GM12865 (cell line): ENCODE measurements around the gene TMEM131L.
"Not testable (repeated sequence)": the region's sequence is repeated elsewhere in the genome, so short reads cannot be mapped to it uniquely, and the experiment has no call there.

Experiments used
- DNase-seq: peaks from one replicate; pipeline ENCODE4 v3.0.0; 2010; ENCODE audit warnings: low read depth
- H3K4me3 ChIP-seq: 2 replicates; pipeline ENCODE4 v1.5.1; 2011; ENCODE audit warnings: mild to moderate bottlenecking, low read depth, low read length, control low read depth
- CTCF ChIP-seq: IDR thresholded peaks from 2 replicates; pipeline ENCODE4 v1.5.1; 2011; ENCODE audit warnings: low read length, control low read depth, low read depth, inconsistent platforms; ENCODE audit not compliant: insufficient read depth; ENCODE audit errors: missing control alignments

TMEM131L gene

DNA sequence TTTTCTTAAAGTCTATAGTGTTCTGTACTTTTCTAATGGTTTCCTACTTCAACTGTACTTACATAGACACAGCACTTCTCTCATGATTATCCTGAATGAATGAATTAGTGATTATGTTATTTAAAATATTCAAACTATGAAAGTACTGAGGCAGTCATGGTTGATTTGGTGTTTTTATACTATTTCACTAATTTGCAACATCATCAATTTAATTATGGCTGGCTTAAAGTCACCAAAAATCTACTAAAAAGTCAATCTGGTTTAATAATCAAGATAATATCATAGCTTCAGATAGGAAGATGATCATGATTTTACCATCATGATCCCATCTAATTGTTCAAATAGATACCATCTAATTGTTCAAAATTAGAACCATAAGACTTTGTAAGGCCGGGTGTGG is 16.8 kb upstream of the TMEM131L start:
- no peak for DNase-seq
- no peak overlapping the region for H3K4me3 ChIP-seq
- TF ChIP-seq CTCF = no peak

DNA sequence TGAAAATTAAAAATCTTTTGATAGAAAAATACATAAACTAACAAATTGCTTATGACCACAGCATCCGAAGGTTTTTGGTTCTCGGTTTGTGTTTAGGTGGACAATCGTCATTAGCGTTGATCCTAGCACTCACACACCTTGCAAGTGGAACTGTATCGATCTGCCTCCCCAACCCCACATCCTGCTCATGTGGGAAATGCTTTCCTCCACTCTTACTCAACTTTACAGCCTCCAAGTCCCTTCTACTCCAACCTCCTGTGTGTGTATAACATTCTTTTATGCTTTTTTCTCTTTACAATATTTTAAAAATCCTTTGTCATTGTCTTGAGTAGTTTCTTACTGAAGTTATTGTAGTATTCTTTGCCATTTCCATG is 15.6 kb upstream of the TMEM131L start:
- DNase-seq = no peak
- TF ChIP-seq CTCF = no peak
- H3K4me3 ChIP-seq = no peak overlapping the region

DNA sequence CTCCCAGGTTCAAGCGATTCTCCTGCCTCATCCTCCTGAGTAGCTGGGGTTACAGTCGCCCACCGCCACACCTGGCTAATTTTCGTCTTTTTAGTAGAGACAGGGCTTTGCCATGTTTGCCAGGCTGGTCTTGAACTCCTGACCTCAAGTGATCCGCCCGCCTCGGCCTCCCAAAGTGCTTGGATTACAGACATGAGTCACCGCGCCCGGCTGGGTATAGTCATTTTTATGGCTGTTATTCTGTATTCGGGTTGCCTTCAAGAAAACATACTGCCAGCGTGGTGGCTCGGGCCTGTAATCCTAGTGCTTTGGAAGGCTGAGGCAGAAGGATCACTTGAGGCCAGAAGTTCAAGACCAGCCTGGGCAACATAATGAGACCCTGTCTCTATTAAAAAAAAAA is 15.0 kb upstream of the TMEM131L start:
- not testable (repeated sequence) for DNase-seq, H3K4me3 ChIP-seq

GRCh38 chr4:153451911-153452657 is 14.1 kb upstream of the TMEM131L start:
- no peak for TF ChIP-seq CTCF
- no peak for DNase-seq

DNA sequence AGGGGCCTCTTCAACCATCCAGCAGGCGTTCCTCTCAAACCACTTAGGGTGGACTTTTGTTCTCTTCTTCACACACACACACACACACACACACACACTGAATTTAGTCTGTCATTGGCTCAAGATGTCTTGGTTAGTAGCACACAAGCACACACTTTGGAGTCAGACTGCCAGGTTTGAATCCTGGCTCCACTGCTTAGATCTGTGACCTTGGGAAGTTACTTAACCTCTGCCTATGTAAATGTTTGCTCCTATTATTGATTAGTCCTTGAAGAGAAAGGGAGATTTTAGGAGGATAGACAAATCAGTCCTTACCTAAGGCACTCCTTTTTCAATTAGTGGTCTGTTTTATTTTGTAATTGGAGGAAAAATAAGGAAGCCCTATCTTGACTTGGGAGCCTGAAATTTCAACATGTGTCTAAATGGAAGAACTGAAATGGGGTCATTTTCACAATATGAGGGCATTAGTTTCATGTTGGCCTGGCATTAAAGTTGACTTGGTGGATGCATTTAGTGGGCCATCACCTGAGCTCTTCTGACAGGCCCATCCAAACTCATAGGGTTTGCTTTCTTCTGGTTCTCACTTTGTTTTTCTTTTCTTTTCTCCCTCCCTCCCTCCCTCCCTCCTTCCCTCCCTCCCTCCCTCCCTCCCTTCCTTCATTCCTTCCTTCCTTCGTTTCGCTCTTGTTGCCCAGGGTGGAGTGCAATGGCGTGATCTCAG is 13.3 kb upstream of the TMEM131L start:
- TF ChIP-seq CTCF = no peak

More at GRCh38 chr4:153451911-153452657, 14.1 kb upstream of the TMEM131L start:
- H3K4me3 ChIP-seq = no peak overlapping the region

GRCh38 chr4:153453402-153453801 is 12.8 kb upstream of the TMEM131L start:
- no peak for TF ChIP-seq CTCF
- DNase-seq = no peak
- no peak overlapping the region for H3K4me3 ChIP-seq

More for the DNA sequence above, 13.3 kb upstream of the TMEM131L start:
- no peak for DNase-seq
- H3K4me3 ChIP-seq = no peak overlapping the region

DNA sequence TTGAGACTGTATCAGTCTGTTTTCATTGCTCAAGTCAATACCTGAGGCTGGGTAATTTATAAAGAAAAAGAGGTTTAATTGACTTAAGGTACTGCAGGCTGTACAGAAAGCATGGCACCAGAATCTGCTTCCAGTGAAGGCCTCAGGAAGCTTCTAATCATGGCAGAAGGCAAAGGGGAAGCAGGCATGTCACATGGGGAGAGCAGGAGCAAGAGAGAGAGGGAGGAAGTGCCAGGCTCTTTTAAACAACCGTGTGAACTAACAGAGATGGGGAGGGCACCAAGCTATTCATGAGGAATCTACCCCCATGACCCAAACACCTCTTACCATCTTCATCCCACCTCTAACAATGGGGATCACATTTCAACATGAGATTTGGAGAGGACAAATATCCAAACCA is 7.2 kb upstream of the TMEM131L start:
- no peak overlapping the region for H3K4me3 ChIP-seq
- TF ChIP-seq CTCF = no peak
- no peak for DNase-seq

DNA sequence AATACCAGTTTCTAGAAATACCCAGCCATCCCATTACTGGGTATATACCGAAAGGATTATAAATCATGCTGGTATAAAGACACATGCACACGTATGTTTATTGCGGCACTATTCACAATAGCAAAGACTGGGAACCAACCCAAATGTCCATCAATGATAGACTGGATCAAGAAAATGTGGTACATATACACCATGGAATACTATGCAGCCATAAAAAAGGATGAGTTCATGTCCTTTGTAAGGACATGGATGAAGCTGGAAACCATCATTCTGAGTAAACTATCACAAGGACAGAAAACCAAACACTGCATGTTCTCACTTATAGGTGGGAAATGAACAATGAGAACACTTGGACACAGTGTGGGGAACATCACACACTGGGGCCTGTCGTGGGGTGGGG is 4.6 kb upstream of the TMEM131L start:
- DNase-seq, H3K4me3 ChIP-seq: not testable (repeated sequence)
